GM18502 (cell line): ENCODE data around the gene ZSCAN30.

Experiments used
- ATAC-seq: cut with Tn5 transposase; IDR thresholded peaks from one replicate; pipeline ENCODE4 v1.9.1; 2021; ENCODE audit warnings: mild to moderate bottlenecking; ENCODE audit not compliant: unreplicated experiment, poor library complexity

The ZSCAN30 gene

DNA sequence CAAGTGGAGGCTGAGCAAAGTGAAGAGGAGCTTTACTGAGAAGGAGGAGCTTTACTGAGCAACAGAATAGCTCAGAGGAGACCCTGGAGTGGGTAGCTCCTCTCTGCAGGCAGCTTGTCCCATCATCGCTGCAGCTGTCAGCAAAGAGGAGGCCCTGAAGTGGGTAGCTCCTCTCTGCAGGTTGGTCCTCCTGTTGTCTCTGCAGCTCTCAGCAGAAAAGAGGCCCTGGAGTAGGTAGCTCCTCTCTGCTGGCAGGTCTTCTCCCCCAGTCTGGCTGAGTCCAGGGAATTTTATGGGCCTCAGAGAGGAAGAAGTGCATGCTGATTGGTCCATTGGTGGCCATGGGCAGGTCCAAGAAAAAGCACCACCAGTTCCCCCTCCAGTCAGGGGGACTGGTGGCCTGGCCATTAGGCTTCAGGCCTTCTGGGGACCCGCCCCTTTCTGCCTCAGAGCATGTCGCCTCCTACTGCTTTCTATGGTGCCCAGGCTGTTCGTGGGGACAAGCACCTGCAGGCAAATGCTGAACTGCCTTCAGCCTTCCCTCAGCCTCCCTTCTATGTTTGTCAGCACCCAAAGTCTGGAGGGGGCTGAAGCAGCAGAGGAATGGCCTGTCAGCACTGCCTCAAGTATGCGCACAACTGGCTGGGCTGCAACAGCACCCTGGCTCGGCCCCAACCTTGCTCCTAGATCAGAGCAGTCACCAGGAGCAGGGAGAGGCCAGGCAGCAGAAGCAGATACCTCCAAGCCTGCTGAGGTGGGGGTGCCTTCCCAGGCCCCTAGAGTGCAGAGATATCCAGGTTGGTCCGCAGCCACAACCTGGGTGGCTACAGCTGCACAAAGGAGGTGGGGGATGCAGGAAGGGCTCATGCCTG, 5.9 kb downstream of the ZSCAN30 start:
- no peak for ATAC-seq

DNA sequence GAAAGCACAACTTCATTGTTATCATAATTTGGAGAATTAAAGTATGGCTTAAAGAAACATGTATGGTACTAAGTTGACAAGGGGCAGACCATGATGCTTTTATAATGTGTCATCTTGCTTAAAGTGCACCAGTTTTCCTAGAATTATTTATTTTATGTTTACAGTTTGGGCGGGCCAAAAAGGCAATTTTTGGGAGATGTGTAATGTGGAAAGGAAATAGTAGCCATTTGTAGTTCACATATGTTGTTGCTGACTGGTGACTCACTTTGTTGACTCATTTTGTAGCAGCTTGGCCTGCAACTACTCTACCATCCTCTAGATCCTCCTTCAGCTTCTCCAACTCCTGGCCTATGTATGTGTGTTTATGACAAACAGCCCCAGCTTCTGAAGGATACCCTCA, 7.7 kb downstream of the ZSCAN30 start:
- no peak for ATAC-seq

DNA sequence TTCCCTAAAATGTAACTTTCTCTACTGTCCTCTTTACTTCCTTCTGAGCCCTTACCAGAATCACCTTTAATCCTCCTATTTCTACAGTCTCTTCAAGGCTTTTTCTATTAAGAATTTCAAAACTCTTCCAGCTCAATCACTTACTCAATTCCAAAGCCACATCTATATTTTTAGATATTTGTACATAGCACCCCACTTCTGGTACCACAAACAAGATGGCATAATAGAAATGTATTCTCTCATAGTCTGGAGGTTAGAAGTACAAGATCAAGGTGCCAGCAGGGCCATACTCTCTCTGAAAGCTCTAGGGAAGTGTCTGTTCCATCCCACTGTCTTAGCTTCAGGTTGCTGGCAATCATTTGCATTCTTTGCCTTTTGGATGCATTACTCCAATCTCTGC, 11.1 kb downstream of the ZSCAN30 start:
- no peak for ATAC-seq

DNA sequence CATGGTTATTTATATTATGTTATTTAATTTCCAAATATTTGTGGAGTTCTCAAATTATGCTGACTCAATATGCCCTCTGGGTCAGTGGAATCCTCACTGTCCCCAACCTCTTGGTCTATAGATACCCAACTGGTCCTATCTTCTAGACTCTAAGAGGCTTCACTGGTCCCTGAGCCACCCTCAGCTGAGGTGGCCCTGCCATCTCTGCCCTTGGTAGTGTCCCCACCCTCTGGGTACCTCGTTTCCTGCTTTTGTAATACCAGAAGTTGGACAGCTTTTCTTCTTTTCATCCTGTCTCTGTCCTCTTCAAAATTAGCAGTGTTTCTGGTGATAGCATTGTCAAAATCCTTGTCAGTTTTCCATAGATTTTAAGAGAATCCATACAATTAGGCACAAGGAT, 11.9 kb downstream of the ZSCAN30 start:
- ATAC-seq: no peak

DNA sequence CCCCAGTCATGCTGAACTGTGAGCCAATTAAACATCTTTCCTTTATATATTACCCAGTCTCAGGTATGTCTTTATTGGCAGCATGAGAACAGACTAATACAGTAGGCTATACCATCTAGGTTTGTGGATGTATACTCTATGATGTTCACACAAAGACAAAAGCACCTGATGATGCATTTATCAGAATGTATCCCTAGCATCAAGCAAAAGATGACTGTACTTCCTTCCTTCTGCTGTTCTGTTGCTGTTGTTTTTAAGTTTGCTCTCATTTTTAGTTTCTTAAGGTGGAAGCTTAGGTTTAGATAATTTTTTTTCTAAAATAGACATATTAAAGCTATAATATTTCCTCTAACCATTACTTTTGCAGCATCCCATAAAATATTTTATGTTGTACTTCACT, 12.4 kb downstream of the ZSCAN30 start:
- ATAC-seq: no peak

DNA sequence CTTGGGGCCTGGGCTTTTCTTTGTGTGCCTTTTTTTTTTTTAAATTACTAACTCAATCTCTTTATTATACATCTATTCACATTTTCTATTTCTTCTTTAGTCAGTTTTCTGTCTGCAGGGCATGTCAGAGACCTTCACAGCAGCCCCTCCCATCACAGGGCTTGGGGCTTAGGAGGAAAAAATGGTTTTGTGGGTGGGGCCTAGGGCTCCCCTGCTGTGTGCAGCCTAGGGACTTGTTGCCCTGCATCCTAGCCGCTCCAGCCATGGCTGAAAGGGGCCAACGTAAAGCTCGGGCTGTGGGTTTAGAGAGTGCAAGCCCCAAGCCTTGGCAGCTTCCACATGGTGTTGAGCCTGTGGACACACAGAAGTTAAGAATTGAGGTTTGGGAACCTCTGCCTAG, 13.8 kb downstream of the ZSCAN30 start:
- ATAC-seq: no peak

DNA sequence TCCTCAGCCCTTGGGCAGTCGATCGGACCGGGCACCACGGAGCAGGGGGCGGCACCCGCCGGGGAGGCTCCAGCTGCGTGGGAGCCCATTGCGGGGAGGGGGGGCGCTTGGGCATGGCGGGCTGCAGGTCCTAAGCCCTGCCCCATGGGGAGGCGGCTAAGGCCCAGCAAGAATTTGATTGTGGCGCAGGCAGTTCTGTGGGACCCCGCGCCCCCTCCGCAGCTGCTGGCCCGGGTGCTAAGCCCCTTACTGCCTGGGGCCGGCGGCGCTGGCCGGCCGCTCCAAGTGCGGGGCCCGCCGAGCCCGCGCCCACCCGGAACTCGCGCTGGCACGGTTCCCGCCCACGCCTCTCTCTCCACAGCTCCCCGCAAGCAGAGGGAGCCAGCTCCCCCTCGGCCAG, 18.4 kb downstream of the ZSCAN30 start:
- no peak for ATAC-seq

DNA sequence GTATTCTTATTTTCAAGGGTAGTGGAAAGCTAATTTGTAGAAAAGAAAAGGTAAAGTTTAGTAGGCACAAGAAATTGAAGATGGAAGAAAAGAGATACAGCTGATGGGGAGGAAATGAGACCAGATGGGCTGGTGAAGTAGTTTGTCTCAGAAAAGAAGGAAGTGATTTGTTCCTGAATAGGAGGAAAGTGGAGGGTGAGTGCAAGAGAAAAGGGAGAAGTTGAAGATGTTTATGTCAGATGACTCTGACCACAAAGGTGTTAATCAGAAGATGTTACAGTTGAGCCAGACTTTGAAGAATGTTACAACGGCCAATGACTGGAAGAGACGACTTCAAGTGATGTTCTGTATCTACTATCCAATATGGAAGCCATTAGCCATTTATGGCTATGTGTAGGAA, 21.2 kb downstream of the ZSCAN30 start:
- ATAC-seq: no peak

DNA sequence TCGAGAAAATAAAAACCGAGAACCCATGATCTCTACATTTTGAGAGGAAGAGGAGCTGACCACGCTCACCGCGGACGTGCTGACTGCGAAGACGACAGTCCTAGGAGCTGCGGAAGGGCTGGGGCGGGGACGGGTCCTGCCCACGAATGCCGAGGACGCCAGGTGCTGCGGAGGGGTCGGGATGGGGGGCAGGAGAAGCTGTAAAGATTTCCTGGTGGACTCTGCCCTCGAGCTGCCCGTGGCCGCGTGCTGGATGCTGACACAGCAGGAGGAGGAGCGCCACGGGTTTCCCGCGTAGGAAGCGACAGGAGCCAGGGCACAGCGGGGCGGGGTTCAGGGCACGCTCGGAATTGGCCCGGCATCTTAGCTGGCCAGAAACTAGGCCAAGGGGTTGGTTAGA, 22.2 kb downstream of the ZSCAN30 start:
- no peak for ATAC-seq

DNA sequence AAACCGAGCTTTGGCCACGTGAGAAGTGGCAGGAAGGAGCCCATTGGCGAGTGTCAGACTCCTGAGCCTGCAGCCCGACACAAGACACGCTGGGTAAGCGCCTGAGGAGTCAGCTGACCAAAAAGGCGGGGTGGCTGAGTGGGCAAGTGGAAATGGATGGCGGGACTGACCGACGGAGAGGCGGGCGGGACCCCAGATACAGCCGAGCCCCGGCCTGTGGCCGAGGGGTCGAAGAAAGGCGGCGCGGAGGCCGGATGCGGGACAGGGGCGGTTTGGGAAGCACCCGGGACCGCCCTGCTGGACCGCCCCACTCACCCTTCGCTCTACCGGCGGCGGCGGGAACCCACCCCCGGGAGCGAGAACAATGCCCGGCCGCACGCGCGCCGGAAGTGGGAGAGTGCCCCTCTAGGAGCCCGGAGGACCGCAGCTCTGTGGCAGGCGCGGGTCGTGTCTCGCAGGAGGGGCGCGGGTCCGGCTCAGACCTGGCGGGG, 22.8 kb downstream of the ZSCAN30 start:
- peak; percentile 86 for ATAC-seq

DNA sequence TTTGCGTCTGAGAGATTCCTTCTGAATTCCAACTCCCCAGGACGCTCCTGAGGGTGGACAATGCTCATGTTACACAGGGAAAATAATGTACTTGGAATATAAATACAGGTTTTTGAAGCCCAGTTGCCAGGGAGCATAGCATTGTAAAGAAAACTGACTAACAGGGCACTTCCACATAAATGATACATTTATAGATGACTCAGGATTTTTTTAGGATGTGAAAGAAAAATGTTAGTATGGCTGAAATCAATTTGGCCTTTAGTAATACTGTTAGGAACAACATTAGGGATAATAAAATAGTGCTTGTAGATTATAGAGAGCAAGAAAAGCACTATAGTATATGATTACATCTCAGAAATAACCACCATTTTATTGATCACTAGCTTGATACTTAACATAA, 25.6 kb downstream of the ZSCAN30 start:
- no peak for ATAC-seq

DNA sequence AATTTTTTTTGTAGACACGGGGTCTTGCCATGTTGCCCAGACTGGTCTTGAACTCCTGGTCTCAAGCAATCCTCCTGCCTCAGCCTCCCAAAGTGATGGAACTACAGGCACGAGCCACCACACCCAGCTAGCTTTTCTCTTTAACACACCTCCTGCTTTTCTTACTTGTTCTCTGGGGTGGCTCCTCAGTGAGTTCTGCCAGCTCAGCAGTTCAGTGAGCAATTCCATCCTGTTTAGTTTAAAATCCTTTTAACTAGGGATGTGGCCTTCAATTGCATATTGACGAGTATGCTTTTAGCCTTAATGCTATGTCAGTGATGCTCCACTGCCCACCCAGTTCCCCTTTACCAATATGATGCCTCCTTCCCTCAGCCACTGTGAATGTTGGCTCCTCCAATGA, 33.1 kb downstream of the ZSCAN30 start:
- no peak for ATAC-seq

DNA sequence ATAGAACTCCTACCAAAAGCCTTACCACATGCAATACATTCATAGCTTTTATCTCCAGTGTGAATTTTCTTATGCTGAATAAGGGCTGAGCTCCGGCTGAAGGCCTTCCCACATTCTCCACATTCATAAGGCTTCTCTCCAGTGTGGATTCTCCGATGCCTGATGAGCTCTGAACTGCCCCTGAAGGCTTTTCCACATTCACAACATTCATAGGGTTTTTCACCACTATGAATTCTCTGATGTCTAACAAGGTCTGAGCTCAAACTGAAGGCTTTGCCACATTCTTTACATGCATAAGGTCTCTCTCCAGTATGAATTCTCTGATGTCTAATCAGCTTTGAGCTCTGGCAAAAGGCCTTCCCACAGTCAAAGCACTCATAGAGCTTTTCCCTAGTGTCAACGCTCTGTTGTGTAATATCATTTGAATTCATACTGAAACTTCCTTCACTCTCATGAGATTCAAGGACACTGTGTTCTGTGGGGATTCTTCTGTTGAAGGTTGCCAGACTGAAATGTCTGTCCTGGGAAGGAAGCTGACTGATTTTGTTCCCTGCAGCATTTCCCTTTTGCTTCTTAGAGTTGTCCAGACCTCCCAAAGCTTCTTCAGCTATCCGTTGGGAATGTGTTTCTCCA, 36.3 kb downstream of the ZSCAN30 start:
- ATAC-seq: no peak

DNA sequence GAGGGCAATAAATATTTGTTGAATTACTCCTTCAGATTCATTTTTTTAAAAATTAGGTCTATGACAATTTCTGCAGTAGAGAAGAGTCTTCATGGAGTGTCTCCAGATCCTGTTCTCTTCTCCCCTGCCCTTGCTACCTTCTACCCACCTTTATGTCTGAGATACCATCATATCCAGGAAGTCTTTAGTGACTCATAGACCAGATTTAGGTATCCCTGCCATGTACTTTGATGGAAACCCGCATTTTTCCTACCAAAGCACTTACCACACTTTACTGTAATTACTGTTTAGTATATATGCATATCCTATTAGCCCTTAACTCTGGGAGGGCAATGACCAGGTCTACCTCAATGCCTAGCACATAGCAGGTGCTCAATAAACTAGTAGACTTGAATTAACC, 37.6 kb downstream of the ZSCAN30 start:
- no peak for ATAC-seq

DNA sequence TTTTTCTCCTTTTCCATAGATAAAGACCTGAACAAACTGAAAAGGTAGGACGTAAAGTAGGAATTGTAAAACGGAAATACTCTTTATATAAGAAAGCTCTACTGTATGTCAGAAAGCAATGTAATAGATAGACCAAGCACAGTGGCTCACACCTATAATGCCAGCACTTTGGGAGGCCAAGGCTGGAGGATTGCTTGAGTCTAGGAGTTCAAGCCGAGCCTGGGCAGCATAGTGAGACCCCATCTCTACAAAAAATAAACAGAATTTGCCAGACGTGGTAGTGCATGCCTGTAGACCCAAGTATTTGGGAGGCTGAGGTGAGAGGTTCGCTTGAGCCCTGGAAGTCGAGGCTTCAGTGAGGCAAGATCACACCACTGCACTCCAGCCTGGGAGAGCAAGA, 41.6 kb downstream of the ZSCAN30 start:
- no peak for ATAC-seq

DNA sequence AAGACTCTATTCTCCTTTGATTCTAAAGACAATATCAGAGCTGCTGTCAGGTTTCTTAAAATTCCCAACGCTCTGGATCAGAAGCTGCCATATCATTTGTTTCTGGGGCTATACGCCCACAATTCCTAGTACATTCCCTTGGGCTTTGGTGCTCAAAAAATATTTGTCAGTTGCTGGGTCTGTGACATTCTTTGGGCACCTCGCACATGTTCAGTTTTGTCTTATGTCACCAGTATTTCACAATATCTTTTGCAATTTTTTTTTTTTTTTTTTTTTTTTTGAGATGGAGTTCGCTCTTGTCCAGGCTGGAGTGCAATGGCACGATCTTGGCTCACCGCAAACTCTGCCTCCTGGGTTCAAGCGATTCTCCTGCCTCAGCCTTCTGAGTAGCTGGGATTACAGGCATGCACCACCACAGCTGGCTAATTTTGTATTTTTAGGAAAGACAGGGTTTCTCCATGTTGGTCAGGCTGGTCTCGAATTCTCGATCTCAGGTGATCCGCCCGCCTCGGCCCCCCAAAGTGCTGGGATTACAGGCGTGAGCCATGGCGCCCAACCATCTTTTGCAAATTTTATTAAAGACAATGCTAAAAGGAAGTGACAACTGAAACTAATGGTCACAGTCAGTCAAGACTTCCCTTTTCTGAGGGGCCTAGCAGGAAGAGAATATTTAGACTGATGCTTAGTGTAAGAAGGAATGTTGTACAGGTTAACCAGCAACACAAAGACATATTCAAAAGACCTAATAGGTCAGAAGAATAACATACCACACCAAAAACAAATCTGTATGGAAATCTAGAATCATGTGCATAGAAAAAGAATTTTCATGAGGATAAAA, 42.4 kb downstream of the ZSCAN30 start:
- no peak for ATAC-seq

DNA sequence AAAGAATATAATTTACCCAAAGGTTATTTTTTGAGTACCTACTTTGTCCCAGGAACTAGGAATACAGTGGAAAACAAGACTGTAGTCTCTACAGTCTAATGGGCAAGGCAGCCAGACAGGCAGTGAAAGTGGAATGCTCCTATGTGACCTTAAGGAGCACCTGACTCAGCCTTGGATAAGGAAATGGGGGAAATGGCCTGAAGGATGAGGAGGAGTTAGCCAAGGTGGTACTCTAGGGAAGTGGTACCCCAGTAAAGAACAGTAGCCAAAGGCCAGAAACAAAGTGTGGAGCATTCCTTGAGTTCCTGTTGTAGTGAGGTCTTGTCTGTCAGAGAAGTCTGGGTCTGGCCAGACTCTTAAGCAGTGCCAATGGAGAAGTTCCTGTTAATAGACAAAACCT, 43.2 kb downstream of the ZSCAN30 start:
- no peak for ATAC-seq

DNA sequence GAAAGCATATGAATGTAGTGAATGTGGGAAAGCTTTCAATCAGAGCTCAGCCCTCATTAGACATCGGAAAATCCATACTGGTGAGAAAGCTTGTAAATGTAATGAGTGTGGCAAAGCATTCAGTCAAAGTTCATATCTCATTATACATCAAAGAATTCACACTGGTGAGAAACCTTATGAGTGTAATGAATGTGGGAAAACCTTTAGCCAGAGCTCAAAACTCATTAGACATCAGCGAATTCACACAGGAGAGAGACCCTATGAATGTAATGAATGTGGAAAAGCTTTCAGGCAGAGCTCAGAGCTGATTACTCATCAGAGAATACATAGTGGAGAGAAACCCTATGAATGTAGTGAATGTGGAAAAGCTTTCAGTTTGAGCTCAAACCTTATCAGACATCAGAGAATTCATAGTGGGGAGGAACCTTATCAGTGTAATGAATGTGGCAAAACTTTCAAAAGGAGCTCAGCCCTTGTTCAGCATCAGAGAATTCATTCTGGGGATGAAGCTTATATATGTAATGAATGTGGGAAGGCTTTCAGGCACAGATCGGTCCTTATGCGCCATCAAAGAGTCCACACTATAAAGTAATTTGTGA, 44.2 kb downstream of the ZSCAN30 start:
- ATAC-seq: no peak

DNA sequence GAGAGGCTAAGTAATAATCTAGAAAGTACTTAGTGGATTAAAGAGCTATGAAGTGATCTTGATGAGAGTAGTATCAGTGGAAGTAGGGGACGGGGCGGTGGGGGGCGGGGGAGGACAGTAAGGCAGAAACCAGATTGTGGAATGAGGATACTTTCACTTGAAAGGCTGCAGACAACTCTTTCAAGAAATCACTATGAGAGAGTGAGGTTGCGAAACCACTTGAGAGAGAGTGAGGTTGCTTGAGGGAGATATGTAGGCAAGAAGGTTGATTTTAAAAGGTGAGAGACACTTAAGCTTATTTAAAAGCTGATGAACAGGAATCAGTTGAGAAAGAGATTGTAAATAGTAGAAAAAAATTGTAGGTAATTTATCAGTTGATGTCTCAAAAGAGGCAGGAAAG, 45.4 kb downstream of the ZSCAN30 start:
- ATAC-seq: no peak

DNA sequence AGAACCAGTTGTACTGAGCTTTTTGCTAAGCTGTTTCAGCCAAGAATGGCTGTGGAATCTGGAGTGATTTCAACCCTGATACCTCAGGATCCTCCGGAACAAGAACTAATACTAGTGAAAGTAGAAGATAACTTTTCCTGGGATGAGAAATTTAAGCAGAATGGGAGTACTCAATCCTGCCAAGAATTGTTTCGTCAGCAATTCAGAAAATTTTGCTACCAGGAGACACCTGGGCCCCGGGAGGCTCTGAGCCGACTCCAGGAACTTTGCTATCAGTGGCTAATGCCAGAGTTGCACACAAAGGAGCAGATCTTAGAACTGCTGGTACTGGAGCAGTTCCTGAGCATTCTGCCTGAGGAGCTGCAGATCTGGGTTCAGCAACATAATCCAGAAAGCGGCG, 47.6 kb downstream of the ZSCAN30 start:
- no peak for ATAC-seq

DNA sequence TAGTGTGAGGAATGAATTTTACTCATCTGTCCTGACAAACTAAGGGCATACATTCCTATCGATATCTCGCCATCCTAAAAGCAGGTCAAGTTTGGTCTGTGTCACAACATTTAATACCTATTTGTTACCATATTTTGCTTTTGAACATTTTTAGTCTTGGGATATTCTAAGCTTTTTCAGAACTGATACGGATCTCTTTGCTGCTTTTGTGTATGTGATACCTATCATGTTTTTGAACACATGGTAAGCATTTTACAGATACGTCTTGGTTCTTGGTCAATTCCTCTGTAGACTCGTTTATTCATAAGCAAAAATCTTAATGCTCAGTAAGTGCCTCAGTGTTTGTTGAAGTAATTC, 48.6 kb downstream of the ZSCAN30 start:
- peak; percentile 3 for ATAC-seq
